ENCODE results near the gene ITPRIP. TPM values are rescaled to one million over a fixed set of nuclear protein-coding genes. Genes with fewer than 3 reads are reported as not detected.

Gene ITPRIP
- total and polyA plus RNA-seq, 2 of the 8 experiments (the other 6 are each of a cell fraction or from before 2014, with no cell fraction given), result 15.3 to 16.9 TPM

DNA sequence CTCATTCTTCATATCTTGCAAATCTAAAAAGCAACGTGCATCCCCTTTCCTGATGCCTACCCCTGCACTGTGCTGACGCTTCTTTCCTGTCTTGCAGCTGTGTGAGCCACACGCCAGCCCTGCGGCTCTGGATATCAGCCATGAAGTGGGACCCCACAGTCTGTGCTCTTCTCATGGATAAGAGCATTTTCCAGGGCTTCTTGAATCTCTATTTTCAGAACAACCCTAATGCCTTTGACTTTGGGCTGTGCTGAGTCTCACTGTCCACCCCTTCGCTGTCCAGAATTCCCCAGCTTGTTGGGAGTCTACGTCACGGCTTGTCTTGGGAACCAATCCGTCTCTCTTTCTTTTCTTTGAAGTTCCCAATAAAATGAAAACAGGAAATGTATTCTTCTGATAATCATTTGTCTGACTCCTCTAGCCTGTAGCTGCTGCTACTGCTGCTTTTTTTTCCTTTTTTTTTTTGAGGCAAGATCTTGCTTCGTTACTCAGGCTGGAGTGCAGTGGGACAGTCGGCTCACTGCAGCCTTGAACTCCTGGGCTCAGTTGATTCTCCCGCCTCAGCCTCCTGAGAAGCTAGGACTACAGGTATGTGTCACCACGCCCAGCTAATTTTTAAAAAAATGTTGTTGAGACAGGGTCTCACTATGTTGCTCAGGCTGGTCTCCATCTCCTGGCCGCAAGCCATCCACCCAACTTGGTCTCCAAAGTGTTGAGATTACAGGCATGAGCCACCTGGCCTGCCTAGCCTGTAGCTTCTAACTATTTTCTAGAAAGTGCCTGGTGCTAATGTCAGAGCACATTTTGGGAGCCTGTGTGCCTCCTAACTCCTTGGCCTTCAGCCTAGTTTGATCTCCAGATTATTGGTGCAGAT lies 39.0 kb downstream of the ITPRIP start:
- no peaks in the 10 kb centered on the region for H3K79me1 ChIP-seq (ENCODE audit: low read depth, low read length)
- POLR2A ChIA-PET (ENCODE audit: partially characterized antibody), result interaction anchor here (1.3 to 2.0 kb wide), 4 partner anchors 8 to 38 kb away, joined by 4 to 7 read pairs (median 4); partner anchors contain the start of gene ITPRIP
- no peak for TF ChIP-seq ASH2L (IDR thresholded peaks at IDR 0.05; ENCODE audit: low read length)
- TF ChIP-seq CBX8 (IDR thresholded peaks at IDR 0.05; ENCODE audit: borderline replicate concordance, low read depth, low read length), result no peak
- no peak for TF ChIP-seq BACH1 (IDR thresholded peaks at IDR 0.05; ENCODE audit: low read length)
- TF ChIP-seq SRF (IDR thresholded peaks at IDR 0.05; ENCODE audit: low read depth, low read length), result no peak
- no peak for TF ChIP-seq PHF8 (conservative IDR thresholded peaks at IDR 0.05; ENCODE audit: low read depth, low read length)
- TF ChIP-seq, protein P1, sequence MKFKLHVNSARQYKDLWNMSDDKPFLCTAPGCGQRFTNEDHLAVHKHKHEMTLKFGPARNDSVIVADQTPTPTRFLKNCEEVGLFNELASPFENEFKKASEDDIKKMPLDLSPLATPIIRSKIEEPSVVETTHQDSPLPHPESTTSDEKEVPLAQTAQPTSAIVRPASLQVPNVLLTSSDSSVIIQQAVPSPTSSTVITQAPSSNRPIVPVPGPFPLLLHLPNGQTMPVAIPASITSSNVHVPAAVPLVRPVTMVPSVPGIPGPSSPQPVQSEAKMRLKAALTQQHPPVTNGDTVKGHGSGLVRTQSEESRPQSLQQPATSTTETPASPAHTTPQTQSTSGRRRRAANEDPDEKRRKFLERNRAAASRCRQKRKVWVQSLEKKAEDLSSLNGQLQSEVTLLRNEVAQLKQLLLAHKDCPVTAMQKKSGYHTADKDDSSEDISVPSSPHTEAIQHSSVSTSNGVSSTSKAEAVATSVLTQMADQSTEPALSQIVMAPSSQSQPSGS (IDR thresholded peaks at IDR 0.05; ENCODE audit: low read length), result no peak
- TF ChIP-seq CBX5 (IDR thresholded peaks at IDR 0.05; ENCODE audit: low read depth, low read length), result no peak
- TF ChIP-seq CHD2 (IDR thresholded peaks at IDR 0.05; ENCODE audit: low read length), result no peak
- no peak for TF ChIP-seq TAF1 (IDR thresholded peaks at IDR 0.05; ENCODE audit: low read depth, low read length)
- no peak for TF ChIP-seq CTBP2 (IDR thresholded peaks at IDR 0.05; ENCODE audit: borderline replicate concordance, insufficient read depth, insufficient read length, low read length)
- TF ChIP-seq HDAC6 (IDR thresholded peaks at IDR 0.05; ENCODE audit: low read depth, low read length), result no peak

More for the DNA sequence above, 39.0 kb downstream of the ITPRIP start:
- Histone ChIP-seq H2BK120ac (replicated peaks; ENCODE audit: low read depth, low read length) (no peak overlapping the region), H4K5ac (ENCODE audit: insufficient read length, low read depth, low read length) (no peak overlapping the region), H3K36me3 (ENCODE audit: control insufficient read depth in 2 of 4, insufficient read depth in 4 of 4, low read length in 3 of 4) (peaks cover 0 to 2% (median 0%) of the 10 kb centered on the region in 4 experiments; a peak in 2 of 8 replicates), H2BK5ac (ENCODE audit: low read depth, low read length) (no peak overlapping the region), H3K9ac (replicated peaks in 1 of 4; ENCODE audit: extremely low read depth in 1 of 4, low read depth in 3 of 4, low read length in 3 of 4) (no peak overlapping the region), H3K27me3 (replicated peaks in 1 of 4; ENCODE audit: control insufficient read depth in 3 of 4, extremely low read depth in 1 of 4, insufficient read depth in 3 of 4, low read length in 3 of 4) (no peaks in the 10 kb centered on the region), H3K4ac (replicated peaks; ENCODE audit: insufficient read length, low read depth, low read length) (no peak overlapping the region), H3K27ac (ENCODE audit: low read depth, low read length) (no peak overlapping the region), H3K79me2 (ENCODE audit: control insufficient read depth in 1 of 2, insufficient read depth in 2 of 2, low read length in 2 of 2) (no peaks in the 10 kb centered on the region), H3K4me1 (replicated peaks in 1 of 4; ENCODE audit: control insufficient read depth in 3 of 4, insufficient read depth in 4 of 4, low read length in 3 of 4) (no peaks in the 10 kb centered on the region), H3K23me2 (ENCODE audit: low read depth, low read length) (no peaks in the 10 kb centered on the region), H3K23ac (ENCODE audit: insufficient read length) (no peak overlapping the region), H3K14ac (ENCODE audit: insufficient read length) (no peak overlapping the region), H2BK20ac (ENCODE audit: low read length) (no peak overlapping the region), H2BK15ac (ENCODE audit: low read length) (no peak overlapping the region), H3K4me3 (ENCODE audit: extremely low read depth in 1 of 4, insufficient read depth in 2 of 4, low read depth in 3 of 4, low read length in 4 of 4) (no peak overlapping the region), H2AK5ac (ENCODE audit: low read depth, low read length) (no peak overlapping the region), H3K9me3 (ENCODE audit: insufficient read depth in 2 of 2, low read depth in 1 of 2, low read length in 1 of 2) (peaks cover 10 to 14% of the 10 kb centered on the region in 2 experiments), H2BK12ac (ENCODE audit: low read depth, low read length) (no peak overlapping the region), H3K56ac (replicated peaks; ENCODE audit: insufficient read length, low read depth, low read length) (no peak overlapping the region), H4K20me1 (replicated peaks in 1 of 2; ENCODE audit: control insufficient read depth in 1 of 2, insufficient read depth in 2 of 2, low read length in 2 of 2) (no peaks in the 10 kb centered on the region), H4K91ac (replicated peaks; ENCODE audit: insufficient read length, low read length) (no peak overlapping the region), H3K4me2 (ENCODE audit: insufficient read depth in 1 of 2, low read depth in 2 of 2, low read length in 2 of 2) (no peak overlapping the region), H4K8ac (ENCODE audit: extremely low read depth, insufficient read depth, low read length) (no peak overlapping the region), H3K18ac (ENCODE audit: extremely low read depth, low read length) (no peak overlapping the region), H2AFZ (ENCODE audit: low read length) (no peak overlapping the region)
- DNase-seq (ENCODE audit: low read depth in 1 of 2, low spot score in 2 of 2), result no peak
- FAIRE-seq, result no peak
- CTCF ChIA-PET (ENCODE audit: partially characterized antibody), result interaction anchor here (0.8 to 16.1 kb wide), 21 partner anchors 10 to 325 kb away, joined by 3 to 379 read pairs (median 4); partner anchors contain the start of gene CFAP58
- WGBS, 2 experiments (ENCODE audit: extremely low coverage in 1 of 2, insufficient coverage in 1 of 2, insufficient read length in 1 of 2, insufficient replicate concordance in 2 of 2, low coverage in 1 of 2, low lambda C conversion rate in 2 of 2, missing lambda C conversion rate in 1 of 2), result 90% methylated on average over 13 of the region's 13 CpGs; no CpG with 5 or more reads in 1 of the 2 experiments

Measured in H1 (cell line).